ENCODE results near the gene DDX42. TPM values are rescaled to one million over a fixed set of nuclear protein-coding genes. Genes with fewer than 3 reads are reported as not detected.
A peak's percentile ranks its signal among the peaks of the same experiment; 100 is the strongest.

Gene DDX42, protein sequence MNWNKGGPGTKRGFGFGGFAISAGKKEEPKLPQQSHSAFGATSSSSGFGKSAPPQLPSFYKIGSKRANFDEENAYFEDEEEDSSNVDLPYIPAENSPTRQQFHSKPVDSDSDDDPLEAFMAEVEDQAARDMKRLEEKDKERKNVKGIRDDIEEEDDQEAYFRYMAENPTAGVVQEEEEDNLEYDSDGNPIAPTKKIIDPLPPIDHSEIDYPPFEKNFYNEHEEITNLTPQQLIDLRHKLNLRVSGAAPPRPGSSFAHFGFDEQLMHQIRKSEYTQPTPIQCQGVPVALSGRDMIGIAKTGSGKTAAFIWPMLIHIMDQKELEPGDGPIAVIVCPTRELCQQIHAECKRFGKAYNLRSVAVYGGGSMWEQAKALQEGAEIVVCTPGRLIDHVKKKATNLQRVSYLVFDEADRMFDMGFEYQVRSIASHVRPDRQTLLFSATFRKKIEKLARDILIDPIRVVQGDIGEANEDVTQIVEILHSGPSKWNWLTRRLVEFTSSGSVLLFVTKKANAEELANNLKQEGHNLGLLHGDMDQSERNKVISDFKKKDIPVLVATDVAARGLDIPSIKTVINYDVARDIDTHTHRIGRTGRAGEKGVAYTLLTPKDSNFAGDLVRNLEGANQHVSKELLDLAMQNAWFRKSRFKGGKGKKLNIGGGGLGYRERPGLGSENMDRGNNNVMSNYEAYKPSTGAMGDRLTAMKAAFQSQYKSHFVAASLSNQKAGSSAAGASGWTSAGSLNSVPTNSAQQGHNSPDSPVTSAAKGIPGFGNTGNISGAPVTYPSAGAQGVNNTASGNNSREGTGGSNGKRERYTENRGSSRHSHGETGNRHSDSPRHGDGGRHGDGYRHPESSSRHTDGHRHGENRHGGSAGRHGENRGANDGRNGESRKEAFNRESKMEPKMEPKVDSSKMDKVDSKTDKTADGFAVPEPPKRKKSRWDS
- total RNA-seq = 36.6 and 45.2 TPM in 2 replicates

DNA sequence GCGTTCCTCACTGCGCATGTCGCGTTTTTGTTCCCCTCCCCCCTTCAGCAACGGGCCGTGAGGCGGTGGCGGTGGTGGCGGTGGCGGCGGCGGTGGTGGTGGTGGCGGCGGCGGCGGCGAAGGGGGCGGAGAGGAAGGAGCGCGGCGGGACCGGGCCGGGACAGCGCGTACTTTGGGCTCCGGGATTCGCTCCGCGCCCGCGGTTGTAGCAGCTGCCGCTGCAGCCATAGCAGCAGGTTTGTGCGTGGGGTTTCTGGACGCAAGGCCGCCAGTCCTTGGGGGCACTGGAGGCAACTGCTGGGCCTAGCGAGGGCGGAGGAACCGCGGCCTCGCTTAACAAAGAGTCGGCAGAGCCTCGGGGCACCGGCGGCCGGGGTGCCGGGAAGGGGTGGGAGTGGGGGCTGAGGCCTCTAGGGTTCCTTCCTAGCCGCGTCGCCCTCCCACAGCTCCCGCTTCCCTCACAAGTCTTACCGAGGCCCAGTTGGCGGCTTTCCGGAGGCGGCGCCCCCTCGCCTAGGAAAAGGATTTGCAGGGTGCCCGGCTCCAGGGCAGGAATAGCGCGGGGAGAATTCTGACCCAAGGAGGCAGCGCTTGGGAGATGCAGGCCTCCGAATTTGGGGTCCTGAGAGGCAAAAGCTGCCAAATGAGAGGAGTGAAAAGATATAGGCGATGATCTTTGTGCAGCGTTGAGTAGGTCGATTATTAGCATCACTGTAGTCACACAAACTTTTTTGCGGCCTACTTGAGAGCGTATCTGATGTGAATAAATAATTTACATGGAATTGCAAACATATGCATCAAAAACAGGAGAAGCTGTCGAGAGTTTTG lies at the start of gene DDX42:
Gene DDX42, plus strand, starts transcription at position 30 of the 828 bp plus-strand sequence. CDS start 12,880 bp downstream, outside the sequence.
- DNase-seq (ENCODE audit: low read depth in 2 of 2) = peak; percentile 58 to 71

DNA sequence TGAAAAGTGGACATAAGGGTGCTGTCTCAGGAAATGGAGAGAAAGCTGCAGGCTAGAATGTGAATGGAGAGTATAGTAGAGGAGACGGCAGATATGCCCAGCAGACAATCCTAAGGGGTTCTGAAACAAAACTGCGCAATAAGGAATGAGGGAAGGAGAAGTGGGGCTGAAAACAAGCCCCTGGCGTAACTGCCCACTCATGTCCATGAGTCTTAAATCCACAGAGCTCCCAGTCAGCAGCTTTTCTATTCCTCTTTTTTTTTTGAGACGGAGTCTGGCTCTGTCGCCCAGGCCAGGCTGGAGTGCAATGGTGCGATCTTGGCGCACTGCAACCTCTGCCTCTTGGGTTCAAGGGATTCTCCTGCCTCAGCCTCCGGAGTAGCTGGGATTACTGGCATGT lies 38.3 kb upstream of the DDX42 start:
- DNase-seq (ENCODE audit: low read depth in 2 of 2) = no peak

DNA sequence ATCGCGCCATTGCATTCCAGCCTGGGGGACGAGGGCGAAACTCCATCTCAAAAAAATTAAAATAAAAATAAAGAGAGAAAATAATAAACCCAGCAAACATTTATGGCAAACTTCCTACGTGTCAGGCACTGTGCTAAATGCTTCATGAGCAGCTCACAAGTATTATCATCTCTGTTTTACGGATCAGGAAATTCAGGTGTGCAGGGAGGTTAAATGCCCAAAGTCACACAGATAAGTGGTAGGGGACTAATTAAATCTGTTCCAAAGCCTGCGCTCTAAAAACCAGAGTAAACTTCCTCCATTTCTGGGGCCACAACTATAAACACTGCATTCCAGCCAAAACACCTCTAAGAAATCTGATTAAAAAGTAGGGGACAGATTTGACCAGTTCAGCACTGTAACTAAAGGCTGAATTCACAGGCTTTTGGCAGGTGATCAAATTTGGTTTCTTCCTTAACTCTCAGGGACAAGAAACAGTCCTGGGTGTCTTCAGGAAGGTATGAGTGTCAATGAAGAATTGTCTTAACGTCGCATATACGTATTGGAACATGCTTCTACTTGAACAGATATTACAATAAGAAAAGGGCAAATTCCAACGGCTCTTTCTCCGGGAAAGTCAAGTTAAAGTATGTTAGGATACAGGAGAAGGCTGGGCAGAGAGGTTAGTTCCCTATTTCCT lies 33.4 kb upstream of the DDX42 start:
- peak in 1 of 2 donors; percentile 17 for DNase-seq (ENCODE audit: low read depth in 2 of 2)

DNA sequence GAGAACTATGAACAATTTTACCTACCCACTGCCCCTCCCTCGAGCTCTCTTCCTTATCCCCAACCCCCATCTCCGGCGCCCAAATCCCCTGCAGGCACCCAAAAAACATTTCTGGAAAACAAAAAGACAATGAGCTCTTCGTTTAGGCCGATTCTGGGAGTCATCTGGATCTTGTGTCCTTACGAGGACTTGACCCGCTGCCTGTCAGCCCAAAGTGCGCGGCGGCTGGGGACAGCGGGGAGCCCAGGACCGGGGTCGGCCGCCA lies 32.9 kb upstream of the DDX42 start:
- DNase-seq (ENCODE audit: low read depth in 2 of 2) = no peak

DNA sequence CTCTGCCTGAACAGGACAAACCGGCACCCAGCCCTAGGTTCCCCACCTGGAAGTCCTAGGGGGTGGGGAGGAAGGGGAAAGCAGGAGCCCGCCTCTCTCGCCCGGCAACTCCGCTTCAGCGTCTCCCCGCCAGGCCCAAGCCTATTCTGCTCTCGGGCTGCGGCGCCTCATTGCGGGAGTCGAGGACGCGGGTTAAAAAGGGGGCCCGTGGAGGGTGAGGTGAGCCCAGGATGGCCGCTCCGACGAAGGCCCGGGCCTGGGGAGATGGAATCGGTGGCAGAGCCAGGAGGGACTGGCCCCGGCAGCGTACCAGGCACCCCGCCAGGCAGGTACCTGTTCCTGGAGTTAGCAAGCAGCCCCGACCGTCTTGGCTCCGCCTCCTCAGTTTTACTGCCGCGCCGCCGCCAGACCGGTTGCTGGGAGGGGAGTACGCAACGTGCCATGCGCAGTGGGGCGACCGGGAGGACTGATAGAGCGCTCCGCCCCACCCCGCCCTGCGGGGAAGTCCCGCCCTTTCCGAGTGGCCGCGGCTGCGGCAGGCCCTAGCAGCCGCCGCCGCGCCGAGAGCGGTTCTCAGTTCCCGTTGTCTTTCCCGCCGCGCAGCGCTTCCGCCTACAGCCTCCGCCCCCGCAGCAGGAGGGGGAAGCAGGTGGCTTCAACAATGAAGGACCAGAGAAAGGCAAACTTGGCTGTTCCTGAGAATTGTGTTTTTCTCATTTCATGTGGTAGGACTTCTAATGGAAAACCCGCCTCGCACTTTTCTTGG lies 32.4 kb upstream of the DDX42 start, which contains the start of gene STRADA:
Gene STRADA, minus strand, starts transcription at position 392 of the 766 bp plus-strand sequence. CDS start 13,430 bp downstream, outside the sequence.
- DNase-seq (ENCODE audit: low read depth in 2 of 2) = peak; percentile 97 to 98

DNA sequence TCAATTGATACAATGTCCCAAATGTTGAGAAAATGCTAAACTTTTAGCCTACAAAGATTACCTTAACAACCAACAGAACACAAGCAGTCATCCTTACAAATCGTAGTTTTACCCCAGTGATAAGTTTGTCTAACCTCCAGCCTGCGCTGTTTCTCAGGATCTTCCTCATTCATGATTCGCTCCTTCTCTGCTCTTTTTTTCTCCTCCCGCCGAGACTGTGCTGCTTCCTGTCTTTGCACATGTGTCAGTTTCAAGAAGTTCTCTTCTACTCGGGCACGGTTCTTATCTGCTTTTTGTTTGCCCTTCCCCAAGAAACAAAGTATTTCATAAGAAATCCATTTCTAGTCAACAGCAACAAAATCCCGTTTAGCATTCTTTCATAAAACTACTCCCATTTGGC lies 22.2 kb upstream of the DDX42 start:
- DNase-seq (ENCODE audit: low read depth in 2 of 2) = no peak

DNA sequence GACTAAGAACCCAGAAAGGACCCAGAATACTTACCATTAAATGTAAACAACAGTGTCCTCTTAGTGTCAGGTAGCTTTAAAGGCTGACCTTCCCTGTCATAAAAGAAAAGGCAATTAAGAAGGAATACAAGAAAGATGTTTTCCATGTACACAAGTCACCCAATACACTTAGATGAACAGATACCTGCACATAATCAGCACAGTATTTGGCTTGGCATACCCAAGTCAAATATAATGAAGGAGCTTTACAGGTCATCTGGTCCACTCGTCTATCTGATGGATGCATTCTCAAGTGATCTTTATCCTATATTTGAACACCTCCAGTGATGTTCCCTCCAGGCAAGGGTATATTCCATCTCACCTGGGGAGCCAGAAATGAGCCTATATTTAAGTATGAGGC lies 21.3 kb upstream of the DDX42 start:
- no peak for DNase-seq (ENCODE audit: low read depth in 2 of 2)

DNA sequence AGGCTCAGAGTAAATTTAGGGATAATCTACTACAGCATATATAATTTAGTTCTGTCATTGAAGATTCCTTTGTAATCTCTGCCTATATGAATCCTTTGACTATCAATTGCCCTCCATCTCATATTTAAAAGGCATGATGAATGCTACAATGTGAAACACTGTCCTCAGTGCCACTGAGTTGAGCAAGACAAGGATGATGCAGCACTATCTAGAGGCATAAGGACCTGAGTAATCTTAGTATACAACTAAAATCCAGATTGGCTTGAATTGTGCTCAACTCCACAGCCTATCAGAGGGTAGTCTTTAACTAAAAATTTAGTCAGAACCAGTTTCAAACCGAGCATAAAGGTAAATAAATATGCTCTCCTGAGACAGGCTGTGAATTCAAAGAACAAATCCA lies 20.8 kb upstream of the DDX42 start:
- DNase-seq (ENCODE audit: low read depth in 2 of 2) = no peak

DNA sequence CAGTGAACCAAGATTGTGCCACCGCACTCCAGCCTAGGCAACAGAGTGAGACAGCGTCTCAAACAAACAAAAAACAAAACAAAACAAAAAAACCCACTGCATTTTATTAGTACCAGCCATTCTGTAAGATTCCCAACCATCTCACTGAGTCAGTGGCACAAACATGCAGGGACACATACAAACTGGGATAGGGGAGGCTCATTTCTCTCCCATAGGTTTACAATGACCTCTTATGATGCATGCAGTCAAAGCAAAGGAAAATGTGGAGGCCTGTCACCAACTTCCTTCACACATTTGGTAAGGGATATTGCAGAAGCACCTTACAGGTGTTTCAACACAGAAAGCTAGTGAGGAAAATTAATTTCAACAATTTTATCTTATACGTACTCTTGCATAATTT lies 19.9 kb upstream of the DDX42 start:
- DNase-seq (ENCODE audit: low read depth in 2 of 2) = no peak

DNA sequence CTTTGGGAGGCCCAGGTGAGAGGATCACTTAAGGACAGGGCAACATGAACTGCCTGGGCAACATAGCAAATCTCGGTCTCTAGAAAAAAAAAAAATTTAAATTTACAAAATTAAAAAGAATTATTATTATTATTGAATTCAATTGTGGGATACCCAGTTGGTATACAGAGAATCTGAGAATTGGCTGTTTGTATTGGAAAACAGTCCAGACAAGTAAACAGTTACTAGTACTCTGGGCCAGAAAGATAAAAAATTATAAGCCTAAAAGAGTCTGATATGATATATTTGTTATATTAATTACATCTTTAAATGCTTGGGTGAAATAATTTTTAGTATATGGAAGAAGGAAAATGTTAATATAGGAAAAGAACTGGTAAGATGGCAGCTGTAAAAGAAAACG lies 15.5 kb upstream of the DDX42 start:
- peak in 1 of 2 donors; percentile 21 for DNase-seq (ENCODE audit: low read depth in 2 of 2)

DNA sequence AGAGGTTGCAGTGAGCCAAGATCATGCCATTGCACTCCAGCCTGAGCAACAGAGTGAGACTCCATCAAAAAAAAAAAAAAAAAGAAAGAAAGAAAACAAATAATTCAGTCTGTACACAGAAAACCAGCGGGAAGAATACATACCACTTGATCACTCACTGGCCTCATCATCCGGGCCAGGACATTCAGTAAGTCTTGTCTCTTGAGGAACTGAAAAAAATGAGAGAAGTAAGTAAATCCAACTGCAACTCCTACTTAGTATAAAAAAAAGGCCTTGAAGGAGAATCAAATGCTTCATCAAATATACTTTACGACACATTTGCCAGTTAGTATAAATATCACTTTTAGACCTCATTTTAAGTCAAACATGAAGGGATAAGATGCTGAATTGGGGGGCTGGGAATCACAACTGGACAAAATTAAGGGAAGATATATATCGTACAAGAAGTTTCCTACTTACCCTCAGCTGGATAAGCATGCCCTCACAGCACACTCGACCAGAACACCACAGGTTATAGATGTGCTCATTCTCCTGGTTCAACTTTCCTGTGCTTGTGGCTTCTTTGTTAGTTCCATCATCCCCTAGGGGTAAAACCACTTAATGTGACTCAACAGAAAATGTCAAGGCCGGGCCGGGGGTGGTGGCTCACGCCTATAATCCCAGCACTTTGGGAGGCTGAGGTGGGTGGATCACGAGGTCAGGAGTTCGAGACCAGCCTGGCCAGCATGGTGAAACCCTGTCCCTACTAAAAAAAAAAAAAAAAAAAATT lies 13.0 kb upstream of the DDX42 start:
- no peak for DNase-seq (ENCODE audit: low read depth in 2 of 2)

DNA sequence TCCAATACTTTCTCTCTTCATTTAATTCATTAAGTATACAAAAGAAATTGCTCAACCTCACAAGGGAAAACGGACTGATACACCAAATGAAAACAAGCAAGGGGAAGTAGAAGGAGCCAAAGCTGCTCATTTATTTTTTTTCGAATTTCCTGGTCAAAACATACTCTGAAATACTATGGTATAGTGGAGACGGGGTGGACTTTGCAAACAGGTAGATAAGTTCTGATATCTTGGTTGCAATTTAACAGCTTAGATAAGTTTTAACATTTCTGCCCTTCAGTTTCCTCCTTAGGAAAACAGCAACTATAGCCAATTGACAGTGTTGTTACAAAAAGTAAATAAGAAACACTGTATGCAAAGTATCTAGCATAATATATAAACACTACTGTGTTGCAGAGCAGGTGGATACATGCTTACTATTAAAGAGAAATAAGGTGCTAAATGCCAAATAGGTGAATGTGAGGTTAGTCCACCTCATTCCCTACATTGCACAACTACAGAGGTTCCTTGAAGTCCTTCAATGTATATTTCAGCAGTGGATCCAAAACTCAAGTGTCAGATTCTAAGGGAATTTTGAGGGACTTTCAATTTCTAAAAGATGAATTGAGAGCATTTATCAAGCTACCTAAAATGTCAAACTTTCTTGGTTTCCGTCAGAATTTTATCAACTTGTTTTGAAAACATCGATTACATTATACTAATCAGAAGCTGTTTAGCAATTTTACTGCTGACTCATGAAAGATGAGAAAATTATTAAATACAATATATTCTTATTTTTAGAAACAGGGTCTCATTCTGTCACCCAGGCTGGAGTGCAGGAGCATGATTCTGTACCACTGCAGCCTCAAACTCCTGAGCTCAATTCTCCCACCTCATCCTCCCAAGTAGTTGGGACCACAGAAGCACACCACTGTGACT lies 11.6 kb upstream of the DDX42 start:
- DNase-seq (ENCODE audit: low read depth in 2 of 2) = peak in 1 of 2 donors; percentile 72

DNA sequence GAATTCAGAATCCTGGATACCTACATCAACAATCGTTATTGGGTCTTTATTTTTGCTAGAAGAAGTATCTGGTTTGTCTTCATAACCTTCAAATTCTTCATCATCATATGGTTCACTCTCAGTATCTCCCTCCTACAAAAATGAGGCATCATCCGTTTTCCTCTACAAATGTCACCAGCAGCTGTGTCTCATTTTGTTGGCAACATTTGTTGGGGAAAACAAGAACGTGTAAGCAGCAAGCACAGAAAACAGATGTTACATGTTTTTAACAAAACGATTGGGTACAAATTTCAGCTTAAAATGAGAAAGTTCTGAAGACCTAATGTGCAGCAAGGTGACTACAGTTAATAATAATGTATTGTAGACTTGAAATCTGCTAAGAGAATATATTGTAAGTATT lies 9.3 kb upstream of the DDX42 start:
- no peak for DNase-seq (ENCODE audit: low read depth in 2 of 2)

DNA sequence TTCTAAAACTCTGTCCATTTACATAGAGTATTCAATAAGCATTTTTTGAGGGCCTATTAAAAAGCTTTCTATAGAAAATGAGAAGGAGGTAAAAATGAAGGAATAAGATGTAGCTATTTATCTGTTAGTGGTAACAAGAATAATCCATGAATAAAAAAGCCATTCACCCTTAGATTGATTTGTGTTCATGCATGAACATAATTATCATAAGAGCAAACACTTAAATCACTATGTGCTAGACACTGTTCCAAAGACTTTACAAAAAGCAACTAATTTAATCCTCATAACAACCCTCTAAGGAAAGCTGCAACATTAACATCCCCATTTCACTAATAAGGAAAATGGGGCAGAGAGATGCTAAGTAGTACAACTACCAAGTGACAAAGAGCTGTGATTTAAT lies 7.2 kb upstream of the DDX42 start:
- no peak for DNase-seq (ENCODE audit: low read depth in 2 of 2)

DNA sequence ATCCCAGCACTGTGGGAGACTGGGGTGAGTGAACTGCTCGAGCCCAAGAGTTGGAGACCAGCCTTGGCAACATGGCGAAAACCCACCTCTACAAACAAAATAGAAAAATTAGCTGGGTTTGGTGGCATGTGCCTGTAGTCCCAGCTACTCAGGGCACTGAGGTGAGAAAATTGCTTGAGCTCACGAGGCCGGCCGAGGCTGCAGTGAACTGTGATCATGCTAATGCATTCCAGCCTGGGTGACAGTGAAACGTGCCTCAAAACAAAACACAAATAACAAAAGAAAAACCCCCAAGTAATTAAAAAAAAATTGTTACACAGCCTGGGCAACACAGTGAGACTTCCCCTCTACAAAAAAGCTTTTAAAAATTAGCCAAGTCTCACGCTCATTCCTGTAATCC lies 5.5 kb upstream of the DDX42 start:
- DNase-seq (ENCODE audit: low read depth in 2 of 2) = no peak

DNA sequence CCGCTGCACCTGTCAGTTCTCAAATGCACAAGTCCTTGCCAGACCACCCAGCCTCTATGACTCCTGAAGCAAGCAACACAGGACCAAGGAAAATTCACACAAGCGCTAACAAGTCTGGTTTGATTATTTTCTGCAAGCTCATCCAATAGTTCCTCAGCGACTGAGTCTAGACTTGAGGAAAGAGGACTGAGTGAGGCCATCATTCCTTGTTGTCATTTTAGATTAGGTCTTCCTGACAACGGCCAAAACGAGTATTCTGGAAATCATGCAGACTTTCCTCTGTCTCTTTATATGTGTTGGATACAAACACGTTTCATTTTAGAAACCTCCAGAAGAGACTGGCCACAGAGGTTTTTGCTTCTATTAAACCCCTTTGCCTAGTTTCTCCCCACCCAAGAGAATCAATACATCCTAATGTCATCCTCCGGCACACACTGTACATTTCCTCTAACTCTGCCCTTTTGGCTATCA lies 1.1 kb upstream of the DDX42 start:
- DNase-seq (ENCODE audit: low read depth in 2 of 2) = peak in 1 of 2 donors; percentile 48

DNA sequence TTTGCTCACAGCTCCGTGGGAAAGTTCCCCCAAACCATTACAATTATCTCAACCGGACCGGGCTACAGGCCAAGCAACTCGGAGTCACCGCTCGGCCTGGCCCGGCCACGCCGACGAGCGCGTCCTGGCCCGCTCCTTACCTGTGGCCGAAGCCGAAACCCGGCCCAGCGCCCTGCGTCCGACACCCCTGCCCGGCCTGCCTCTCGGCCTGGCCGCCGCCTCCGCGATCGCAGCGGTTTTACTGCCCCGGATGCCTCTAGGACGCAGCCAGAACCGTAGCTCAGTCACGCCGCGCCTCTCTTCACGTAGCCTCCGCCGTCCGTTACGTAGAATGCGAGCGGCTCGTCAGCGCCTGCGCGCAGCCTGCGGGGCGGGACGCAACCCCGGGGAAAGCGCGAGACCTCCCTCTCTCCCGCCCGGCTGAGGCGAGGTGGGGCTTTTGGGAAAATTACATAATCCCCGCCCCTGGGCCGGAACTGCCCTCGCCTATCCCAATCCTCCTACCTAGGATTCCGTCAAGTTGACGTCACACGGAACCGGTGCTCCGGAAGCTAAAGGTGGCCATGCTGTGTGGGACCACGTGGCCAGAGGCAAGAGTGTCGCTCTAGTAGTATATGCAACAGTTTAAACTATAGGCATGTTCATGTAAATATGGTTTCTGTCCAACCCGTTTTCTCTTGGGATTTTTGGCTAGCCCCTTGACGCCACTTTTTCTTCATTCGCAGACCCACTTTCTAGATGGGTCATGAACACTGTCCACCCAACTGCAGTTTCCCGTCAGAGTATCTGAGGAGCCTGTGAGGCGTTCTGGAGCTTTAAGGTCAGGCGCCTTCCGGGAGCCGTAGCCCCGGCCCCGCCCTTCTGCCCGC lies 464 bp upstream of the DDX42 start, which contains the start of gene CCDC47:
Gene CCDC47, minus strand, starts transcription at position 326 of the 869 bp plus-strand sequence. CDS start 7,422 bp downstream, outside the sequence.
- DNase-seq (ENCODE audit: low read depth in 2 of 2) = peak; percentile 99 to 100
